GM19193 (cell line): Measurements from ENCODE around the gene PPFIBP2.

Source experiments
- POLR2A ChIP-seq: IDR thresholded peaks from 4 replicates; pipeline ENCODE4 v1.6.1; 2011; ENCODE audit not compliant: insufficient read depth, insufficient read length; ENCODE audit errors: extremely low read depth

The PPFIBP2 gene

DNA sequence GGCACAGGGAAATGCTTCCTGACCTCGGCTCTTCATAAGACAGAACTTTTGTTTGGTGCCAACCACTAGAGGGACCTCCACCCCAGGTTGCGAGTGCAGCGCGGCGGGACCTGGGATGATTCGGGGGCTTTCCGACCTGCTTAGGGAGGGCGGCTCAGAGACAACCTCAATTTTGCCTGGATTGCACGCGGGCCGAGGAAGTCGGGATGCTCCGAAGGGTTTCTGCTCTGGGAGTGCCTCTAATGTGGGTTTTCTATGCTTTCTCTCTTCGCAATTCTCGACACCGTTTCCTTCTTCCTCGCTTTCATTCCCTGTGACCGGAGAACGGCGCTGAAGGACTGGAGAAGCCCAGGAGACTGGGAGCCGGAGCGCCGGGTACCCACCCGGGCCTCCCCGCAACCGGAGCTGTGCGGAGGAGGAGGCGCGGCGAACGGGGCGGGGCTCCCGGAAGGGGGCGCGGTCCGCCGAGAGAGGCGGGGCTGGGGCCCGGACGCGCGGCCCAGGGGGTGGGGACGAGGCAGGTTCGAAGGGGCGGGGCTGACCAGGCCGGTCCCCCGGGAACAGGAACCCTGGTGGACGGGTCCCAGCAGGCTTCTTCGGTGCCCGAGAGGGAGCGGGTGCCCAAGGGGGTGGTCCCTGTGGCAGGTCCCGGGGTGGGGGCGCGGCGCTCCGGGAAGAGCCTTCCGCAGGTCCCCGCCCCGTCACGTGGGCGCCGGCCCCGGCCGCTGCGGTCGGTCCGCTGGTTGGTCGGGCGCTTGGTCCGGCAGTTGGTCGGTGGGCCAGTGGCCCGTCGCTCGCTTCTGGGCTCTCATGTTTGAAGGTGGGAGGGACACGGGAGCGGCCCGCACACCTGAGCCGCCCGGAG is at the start of gene PPFIBP2:
Gene PPFIBP2, plus strand, starts transcription at position 766 of the 865 bp plus-strand sequence. CDS start 35,477 bp downstream, outside the sequence.
- TF ChIP-seq POLR2A = peak; percentile 80

DNA sequence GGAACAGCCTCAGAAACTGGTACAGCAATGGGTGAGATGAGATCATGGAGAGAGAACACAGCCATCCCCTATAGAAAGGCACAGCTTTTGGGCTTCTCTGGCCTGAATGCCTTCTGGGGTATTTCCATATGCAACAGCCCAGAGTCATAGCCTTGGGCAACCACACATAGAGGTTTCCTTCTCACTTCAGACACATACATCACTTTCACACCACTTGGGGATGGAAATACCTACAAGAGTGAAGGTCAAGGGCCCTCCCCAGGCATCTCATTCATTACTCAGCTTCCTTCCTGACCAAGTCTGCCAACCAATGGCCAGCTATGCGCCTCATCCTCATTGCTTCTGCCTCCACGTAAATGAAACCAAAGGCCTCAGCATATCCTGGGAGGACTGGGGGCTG is 46.1 kb upstream of the PPFIBP2 start:
- TF ChIP-seq POLR2A = no peak

DNA sequence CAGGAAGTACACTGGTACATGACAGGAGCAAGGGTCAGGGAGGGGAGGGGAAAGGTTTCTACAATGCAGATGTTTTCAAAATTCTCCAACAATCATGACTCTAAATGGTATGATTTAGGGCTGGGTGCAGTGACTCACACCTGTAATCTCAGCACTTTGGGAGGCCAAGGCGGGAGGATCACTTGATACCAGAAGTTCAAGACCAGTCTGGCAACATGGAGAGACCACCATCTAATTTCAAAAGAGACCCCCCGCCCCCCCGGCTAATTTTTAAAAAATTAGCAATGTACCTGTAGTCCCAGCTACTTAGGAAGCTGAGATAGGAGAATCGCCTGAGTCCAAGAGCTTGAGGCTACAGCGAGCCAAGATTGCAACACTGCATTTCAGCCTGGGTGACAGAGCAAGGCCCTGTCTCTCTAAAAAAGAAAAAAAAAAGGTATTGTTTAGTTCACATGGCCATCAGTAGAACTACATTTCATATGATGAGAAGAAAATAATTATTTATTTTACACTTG is 44.4 kb upstream of the PPFIBP2 start:
- TF ChIP-seq POLR2A = no peak

DNA sequence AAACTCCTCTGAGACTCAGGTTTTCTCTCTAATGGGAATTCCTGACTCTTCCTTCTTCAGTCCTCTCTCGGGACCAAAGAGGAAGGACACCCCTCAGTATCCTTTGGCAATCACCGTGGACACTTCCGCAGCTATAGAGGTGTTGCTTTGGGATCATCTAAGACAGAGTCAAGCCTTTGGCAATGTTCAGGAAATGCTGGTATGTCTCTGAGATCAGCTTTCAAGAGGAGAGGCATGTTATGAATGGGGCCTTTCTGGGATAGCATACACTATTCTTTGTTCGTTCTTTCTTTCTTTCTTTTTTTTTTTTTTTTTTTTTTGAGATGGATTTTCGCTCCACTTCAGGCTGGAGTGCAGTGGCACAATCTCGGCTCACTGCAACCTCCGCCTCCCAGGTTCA is 42.7 kb upstream of the PPFIBP2 start:
- no peak for TF ChIP-seq POLR2A

DNA sequence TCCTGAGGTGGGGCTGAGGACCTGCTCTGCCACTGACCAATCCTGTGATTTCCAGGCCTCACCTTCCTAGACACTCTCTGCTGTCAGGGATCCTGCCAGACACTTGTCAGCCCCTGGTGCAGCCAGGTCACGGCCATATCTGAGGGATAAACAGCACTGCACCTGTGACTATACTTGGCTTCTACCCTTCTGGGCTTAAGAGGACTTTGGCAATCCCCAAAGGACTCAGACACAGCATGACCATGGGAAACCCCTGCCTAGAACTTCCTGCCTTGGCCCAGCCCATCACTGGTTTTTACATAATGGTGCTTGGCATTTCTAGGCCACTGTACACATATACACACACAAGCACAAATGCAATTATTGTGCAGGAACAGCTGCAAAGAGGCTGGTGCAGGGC is 40.1 kb upstream of the PPFIBP2 start:
- peak; percentile 28 for TF ChIP-seq POLR2A

DNA sequence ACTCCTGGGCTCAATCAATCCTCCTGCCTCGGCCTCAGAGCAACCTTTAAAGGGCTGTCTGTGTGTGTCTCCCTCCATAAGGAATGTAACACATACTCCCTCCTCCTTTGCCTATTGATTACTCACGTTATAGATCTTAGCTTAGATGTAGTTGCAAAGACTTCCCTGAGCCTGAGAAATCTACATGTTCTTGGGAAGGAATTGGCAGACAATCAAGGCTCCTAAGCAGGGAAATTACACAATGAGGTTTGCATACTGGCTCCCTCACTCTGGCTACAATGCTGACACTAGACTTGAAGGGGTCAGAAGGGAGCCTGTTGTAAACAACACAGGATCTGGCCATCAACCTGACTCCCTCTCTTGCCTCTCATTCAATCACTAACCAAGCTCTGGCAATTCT is 33.7 kb upstream of the PPFIBP2 start:
- TF ChIP-seq POLR2A = no peak

DNA sequence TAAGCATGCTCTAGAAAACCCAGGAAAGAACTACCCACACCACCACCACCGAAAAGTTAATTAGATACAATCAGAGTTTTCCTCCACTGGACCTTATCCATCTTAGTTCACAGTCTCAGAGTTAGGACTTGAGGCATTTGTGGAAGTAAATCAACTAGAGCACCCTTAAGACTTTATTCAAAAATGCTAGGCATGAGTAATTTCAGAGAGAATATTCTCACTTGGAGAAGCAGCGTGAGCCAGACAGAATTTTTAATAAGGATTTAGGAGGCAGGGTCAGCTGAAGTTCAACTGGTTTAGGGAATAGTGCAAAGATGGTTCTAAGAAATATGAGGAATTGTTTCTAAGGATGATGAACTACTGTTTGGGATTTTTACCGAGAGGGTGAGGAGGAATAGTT is 29.7 kb upstream of the PPFIBP2 start:
- TF ChIP-seq POLR2A = no peak

DNA sequence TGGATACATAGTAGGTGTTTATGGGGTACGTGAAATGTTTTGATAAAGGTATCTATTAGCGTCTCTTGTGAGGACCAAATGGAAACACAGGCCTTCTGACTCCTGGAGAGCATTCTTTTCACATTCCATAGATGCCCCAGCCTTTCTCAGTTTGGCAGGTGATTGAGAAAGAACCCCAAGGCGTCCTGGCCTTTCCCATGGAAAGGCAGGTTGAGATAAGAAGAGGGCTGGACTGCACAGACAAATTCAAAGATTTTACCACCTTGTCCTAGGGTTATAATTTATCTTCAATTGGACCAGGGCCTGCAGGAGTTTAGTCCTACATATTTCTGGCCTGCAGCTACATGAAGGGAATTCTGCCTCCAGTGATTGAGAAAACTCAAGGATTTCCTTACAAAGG is 29.2 kb upstream of the PPFIBP2 start:
- no peak for TF ChIP-seq POLR2A

DNA sequence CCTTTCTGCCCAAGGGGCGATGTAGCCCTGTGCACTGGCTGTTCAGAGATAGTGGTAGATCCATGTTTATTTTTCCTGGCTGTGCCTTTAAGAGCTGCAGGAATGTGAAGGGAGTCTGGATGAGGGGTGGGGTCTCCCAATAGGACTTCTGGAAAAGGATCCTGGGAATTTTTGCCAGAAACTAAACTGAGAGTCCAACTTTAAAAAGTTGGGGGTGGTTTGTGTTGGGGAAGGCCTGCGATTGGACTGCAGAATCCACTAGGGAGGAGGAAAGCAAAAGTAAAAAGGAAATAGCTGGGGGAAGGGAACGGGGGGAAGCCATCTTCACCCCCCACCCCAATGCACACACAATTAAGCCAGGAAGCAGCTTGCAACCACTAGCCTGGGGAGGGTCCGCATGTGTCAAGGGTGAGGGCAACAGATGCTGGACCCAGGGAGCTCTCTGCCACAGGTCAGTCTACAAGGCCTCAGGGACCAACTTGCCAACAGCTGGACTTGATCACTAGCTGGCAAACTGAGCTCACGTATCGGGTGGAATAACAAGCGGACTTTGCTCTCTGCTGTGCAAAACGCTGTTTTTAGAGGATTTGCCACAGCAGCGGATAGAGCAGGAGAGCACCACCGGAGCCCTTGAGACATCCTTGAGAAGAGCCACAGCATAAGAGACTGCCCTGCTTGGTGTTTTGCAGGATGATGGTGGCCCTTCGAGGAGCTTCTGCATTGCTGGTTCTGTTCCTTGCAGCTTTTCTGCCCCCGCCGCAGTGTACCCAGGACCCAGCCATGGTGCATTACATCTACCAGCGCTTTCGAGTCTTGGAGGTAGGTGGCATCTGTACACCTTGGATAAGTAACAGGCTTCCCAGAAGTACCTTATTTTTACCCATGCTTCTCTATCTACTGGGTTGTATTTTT is 28.4 kb upstream of the PPFIBP2 start, which contains the start of gene OLFML1:
Gene OLFML1, plus strand, starts transcription at position 321 of the 912 bp plus-strand sequence. Its CDS starts 370 bp downstream, at position 691.
- no peak for TF ChIP-seq POLR2A

DNA sequence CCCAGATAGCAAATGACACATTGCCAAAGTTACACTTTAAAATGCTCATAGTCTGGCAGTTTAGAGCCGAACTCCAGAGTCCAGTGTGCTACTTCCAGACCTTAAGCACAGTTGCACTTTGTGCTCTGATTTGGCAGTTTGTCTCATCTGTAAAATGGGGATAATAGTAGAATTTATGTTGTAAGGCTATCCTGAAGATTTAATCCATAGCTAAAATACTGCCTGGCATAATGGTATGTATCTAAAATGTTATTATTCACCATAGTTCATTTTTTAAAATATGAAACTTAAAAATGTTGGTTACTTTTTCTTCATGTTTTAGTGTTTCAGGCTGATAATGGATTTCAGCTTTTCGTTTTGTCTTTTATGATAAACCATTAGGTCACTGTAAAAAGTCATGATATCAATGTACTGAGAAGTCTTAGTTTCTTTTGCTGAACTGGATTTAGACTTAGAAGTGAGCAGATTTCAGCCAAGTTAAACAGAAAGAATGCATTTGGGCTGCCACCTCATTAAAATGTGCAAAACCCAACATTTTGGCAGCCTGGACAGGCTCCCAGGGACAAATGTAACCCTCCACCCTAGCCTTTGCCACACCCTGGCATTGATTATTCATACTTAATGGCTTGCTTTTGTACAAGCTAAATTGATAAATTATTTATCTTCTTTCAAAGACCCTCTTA is 27.6 kb upstream of the PPFIBP2 start:
- TF ChIP-seq POLR2A = no peak

DNA sequence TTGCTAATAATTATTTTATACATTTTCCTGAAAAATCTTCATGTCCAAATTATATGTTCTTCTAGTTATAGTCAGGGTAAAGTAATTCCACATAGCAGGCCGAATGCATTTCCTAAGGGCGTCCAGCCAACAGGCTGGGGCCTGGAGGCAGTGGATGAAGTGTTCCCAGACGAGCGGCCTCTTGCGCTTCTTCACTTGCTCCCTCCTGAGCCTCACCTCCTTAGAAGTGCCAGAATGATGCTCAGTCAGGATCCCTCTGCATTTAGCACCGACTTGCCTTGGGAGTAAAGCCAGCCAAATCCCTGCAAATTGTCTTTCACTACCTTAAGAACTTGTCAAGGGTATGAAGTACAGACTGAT is 27.0 kb upstream of the PPFIBP2 start:
- no peak for TF ChIP-seq POLR2A

DNA sequence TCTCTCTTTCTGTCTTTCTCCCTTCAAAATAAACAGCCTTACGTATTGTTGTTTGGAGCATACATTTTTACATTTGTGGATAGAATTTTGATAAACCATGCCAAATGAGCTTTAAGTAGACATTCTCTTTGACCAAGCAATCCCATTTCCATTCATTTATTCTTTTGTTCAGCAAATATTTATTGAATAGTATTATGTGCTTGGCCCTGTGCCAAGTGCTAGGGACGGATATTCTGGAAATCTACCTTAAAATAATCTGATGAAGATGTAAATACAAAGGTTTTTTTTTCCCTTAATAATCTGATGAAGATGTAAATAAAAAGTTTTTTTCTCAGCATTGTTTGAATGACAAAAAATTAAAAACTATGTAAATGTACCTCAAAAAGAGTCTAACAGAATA is 26.4 kb upstream of the PPFIBP2 start:
- TF ChIP-seq POLR2A = no peak

DNA sequence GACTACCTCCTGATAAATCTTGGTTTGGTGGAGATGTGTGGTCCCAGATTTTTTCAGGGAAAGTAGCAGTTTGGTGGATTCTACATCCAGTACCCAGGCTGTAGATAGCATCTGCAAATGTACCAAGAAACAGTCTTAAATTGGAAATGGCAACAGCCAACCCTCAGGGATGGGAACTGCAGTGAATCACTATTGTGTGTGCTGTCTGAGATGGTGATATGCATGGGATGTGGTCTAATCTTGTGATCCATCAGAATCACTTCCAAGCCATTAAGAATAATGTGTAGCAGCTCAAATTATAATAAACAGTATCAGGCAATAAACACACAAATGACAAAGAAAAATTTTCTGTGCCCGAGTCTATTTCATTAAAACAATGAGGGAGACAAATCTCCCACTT is 25.1 kb upstream of the PPFIBP2 start:
- TF ChIP-seq POLR2A = no peak

DNA sequence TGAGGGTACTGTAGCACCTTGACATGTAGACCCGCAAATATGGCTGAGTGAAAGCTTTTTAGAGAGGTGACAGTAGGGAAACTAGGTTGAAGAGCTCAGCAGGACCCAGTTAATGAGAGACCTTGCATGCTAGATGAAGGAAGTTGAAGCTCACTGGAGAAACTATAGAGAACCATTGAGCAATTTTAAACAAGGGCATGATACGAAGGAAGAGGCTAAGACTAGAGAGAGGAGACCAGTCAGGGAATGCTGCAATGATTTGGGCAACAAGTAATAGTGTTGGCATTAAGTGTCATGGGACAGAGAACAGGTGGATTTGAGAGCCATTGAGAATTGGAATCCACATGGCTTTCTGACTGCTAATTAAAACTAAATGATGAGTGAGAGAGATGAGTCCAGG is 24.4 kb upstream of the PPFIBP2 start:
- no peak for TF ChIP-seq POLR2A

DNA sequence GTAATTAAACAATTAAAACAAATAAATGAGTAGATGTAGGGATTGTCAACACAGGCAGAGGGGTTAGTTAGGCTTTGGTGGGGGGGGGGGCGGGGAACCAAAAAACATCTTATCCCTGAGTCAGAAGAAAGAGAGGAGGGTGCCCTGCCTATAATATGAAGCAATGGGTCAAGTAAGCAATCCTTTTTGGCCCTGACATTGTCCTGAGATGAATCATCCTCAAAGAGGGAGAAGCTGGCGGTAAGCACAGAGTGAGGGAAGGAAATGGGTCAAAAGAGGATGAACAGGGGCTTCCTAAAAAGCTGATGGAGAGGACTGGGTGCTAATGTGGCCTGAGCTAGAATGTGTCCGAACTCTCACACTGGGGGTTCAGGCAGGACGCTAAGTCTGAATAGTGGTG is 23.7 kb upstream of the PPFIBP2 start:
- no peak for TF ChIP-seq POLR2A
